Measurements from ENCODE around the gene PRDM16.

The PRDM16 gene

GRCh38 chr1:3462356-3463012 is 393.5 kb downstream of the PRDM16 start:
- DNase-seq = no peak

- DNase-seq = no peak
Observed at GRCh38 chr1:3463013-3463385, 394.0 kb downstream of the PRDM16 start.

GRCh38 chr1:3463408-3463863 is 394.4 kb downstream of the PRDM16 start:
- DNase-seq = no peak

GRCh38 chr1:3463891-3464648 is 395.1 kb downstream of the PRDM16 start:
- no peak for DNase-seq

- no peak for DNase-seq
Observed at GRCh38 chr1:3464649-3465025, 395.6 kb downstream of the PRDM16 start.

- DNase-seq = no peak
Observed at GRCh38 chr1:3465091-3465934, 396.3 kb downstream of the PRDM16 start.

GRCh38 chr1:3465935-3466321 is 396.9 kb downstream of the PRDM16 start:
- no peak for DNase-seq

- no peak for DNase-seq
Observed at GRCh38 chr1:3466366-3467075, 397.5 kb downstream of the PRDM16 start.

- DNase-seq = no peak
Observed at GRCh38 chr1:3467096-3468036, 398.4 kb downstream of the PRDM16 start.

- no peak for DNase-seq
Observed at GRCh38 chr1:3468236-3469103, 399.5 kb downstream of the PRDM16 start.

GRCh38 chr1:3469104-3469848 is 400.3 kb downstream of the PRDM16 start:
- no peak for DNase-seq

GRCh38 chr1:3469849-3470649 is 401.0 kb downstream of the PRDM16 start:
- no peak for DNase-seq

GRCh38 chr1:3470650-3471355 is 401.8 kb downstream of the PRDM16 start:
- DNase-seq = no peak

- DNase-seq = no peak
Observed at GRCh38 chr1:3471356-3472087, 402.5 kb downstream of the PRDM16 start.

- DNase-seq = no peak
Observed at GRCh38 chr1:3472088-3472850, 403.3 kb downstream of the PRDM16 start.

- DNase-seq = no peak
Observed at GRCh38 chr1:3472906-3473305, 403.9 kb downstream of the PRDM16 start.

- DNase-seq = no peak
Observed at GRCh38 chr1:3473381-3473844, 404.4 kb downstream of the PRDM16 start.
